Neuron (in vitro differentiated cells): ENCODE measurements around the gene S100B.

Experiments used
- H2AFZ ChIP-seq: one replicate; pipeline ENCODE4 v1.6.1; 2013; ENCODE audit warnings: low read depth, mild to moderate bottlenecking, inconsistent platforms, low read length, moderate library complexity
- H3K27me3 ChIP-seq: one replicate; pipeline ENCODE4 v1.6.1; 2013; ENCODE audit warnings: low read length; ENCODE audit not compliant: insufficient read depth
- H3K36me3 ChIP-seq: one replicate; pipeline ENCODE4 v1.6.1; 2013; ENCODE audit warnings: low read length; ENCODE audit not compliant: insufficient read depth
- H3K4me1 ChIP-seq: one replicate; pipeline ENCODE4 v1.6.1; 2013; ENCODE audit warnings: low read length; ENCODE audit not compliant: insufficient read depth
- H3K4me3 ChIP-seq: 2 replicates; pipeline ENCODE4 v1.5.1; 2013; ENCODE audit warnings: mild to moderate bottlenecking, low read length, moderate library complexity
- H3K9me3 ChIP-seq: one replicate; pipeline ENCODE4 v1.6.1; 2013; ENCODE audit warnings: low read length

Gene S100B

DNA sequence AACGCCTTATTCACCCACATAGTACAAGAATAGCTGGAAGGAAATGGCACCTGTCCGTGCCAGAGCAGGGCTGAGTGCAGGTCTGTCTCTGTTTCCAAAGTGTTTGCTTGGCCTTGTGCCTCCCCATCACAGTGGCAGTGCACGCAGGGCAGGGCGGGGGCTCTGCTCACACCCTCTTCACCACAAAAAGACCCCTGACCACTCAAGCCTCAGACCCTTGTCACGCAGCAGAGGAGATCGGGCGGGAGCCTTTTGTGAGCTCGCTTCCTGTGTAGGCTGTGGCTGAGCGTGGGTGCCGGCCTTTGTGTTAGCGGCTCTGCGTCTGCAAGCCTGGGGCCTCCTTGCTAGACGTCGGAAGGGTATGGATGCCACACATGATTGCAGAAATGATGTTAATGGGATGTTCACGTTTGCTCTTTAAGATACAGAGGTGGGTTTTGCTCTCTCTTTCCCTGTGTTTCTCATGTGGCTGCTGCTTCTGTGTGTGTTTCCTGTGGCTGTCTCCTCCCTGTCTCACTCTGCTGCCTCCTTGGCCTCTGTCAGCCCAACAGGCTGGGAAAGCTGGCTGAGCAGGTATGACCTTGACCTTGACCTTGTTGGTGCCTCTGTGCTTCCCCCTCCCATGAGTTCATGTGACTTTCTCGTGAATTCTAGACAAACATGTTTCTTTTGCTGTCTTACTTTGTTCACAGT lies 45.4 kb downstream of the S100B start:
- peaks cover 8% of the 10 kb centered on the region for H3K4me1 ChIP-seq
- H3K27me3 ChIP-seq, result no peaks in the 10 kb centered on the region
- no peaks in the 10 kb centered on the region for H3K9me3 ChIP-seq
- H2AFZ ChIP-seq, result no peak overlapping the region
- H3K4me3 ChIP-seq, result no peak overlapping the region
- peaks cover 85% of the 10 kb centered on the region for H3K36me3 ChIP-seq

DNA sequence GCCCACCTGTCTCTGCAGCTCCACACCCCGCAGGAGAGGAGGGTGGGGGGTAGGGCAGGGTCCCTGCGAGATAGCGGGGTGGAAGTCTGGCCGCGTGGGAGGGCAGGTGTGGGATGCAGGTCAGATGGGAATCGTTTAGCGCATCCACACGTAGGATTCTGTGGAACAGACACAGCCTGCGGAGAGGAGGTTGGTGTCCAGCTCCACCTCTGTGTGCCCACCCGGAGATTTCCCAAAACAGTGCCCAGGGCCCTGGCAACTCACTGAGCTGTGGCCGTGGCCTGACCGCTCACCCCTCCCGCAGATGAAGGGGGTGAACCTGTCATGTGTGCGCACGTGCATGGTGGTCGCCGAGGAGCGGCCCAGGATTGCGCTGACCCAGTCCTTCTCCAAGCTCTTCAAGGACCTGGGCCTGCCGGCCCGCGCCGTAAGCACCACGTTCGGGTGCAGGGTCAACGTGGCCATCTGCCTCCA lies 46.9 kb downstream of the S100B start:
- Histone ChIP-seq H3K27me3 (no peaks in the 10 kb centered on the region), H3K4me1 (peaks cover 8% of the 10 kb centered on the region), H3K9me3 (no peaks in the 10 kb centered on the region), H2AFZ (no peak overlapping the region), H3K36me3 (peaks cover 85% of the 10 kb centered on the region), H3K4me3 (no peak overlapping the region)

DNA sequence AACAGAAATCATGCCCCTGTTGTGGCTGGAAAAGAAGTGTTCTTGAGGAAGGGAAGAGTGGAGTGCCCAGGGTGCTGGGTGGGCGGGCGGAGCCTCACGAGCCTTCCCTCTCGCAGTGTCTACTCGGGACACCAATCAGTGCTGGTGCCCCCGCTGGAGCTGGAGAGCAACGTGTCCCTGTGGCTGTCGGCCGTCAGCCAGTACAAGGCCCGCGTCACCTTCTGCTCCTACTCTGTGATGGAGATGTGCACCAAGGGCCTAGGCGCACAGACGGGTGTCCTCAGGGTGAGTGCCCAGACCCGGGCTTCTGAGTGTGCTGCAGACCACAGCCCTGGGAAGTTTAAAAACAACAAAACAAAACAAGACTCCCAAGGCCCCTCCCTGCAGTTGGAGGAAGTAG lies 47.4 kb downstream of the S100B start:
- Histone ChIP-seq H3K36me3 (peaks cover 84% of the 10 kb centered on the region), H3K9me3 (no peaks in the 10 kb centered on the region), H3K4me1 (peaks cover 8% of the 10 kb centered on the region), H3K27me3 (no peaks in the 10 kb centered on the region), H3K4me3 (no peak overlapping the region), H2AFZ (no peak overlapping the region)

DNA sequence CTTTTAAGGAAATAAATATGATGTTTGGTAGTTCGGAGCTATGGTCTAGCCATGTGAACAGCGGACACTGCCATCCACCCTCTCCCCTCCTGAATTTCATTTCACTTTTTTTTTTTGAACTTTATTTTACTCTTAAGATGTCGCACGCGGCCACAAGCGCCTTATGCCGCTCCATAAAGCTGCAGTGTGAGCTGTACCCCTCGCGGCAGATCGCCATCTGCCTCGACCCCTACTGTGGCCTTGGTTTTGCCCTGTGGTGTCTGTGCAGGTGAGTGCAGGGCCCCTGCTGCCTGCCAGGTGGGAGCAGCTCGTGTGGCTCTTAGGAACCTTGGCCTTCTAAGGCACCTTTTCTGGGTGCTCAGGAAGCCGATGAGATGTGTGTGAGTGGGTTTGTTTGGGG lies 48.1 kb downstream of the S100B start:
- Histone ChIP-seq H3K4me1 (peaks cover 8% of the 10 kb centered on the region), H3K27me3 (no peaks in the 10 kb centered on the region), H3K9me3 (no peaks in the 10 kb centered on the region), H3K4me3 (no peak overlapping the region), H2AFZ (no peak overlapping the region), H3K36me3 (peaks cover 84% of the 10 kb centered on the region)

DNA sequence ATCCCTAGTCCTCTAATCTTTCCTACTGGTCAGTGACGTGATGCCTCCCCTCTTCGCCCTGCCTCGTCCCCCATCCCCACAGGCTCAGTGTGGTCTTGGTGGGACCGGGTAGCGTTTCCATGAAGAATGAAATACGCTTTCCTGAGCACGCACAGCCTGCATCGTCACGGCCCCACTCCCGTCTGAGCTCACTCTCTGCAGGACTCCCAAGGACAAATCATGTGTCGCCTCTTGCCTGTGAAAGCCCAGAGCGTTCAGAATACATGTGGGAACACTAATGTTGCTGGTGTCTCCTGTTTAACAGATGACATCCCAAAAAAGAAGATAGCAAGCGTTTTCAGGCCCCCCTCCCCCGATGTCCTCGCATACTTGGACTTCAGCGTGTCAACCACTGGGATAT lies 49.2 kb downstream of the S100B start:
- peaks cover 8% of the 10 kb centered on the region for H3K4me1 ChIP-seq
- no peak overlapping the region for H2AFZ ChIP-seq
- H3K27me3 ChIP-seq, result no peaks in the 10 kb centered on the region
- H3K36me3 ChIP-seq, result peaks cover 82% of the 10 kb centered on the region
- no peaks in the 10 kb centered on the region for H3K9me3 ChIP-seq
- H3K4me3 ChIP-seq, result no peak overlapping the region

DNA sequence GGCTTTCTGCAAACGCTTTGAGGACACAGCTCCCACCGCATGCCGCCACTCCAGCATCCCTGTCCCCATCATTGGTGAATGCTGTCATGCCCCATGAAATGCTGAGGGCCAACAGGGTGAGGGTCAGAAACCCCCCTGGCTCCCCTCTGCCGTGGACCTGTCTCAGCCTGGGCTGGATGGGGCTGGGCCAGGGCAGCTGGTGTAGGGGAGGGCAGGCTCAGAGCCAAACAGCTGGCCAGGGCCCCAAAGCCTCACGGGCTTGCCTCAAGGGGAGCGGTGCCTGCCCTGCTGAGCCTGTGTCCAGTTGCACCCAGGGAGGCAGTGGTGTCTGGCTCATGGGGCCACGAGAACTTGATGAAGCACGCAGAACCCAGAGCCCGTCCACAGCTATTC lies 49.7 kb downstream of the S100B start:
- H2AFZ ChIP-seq, result no peak overlapping the region
- H3K4me1 ChIP-seq, result peaks cover 8% of the 10 kb centered on the region
- H3K27me3 ChIP-seq, result no peaks in the 10 kb centered on the region
- H3K4me3 ChIP-seq, result no peak overlapping the region
- no peaks in the 10 kb centered on the region for H3K9me3 ChIP-seq
- H3K36me3 ChIP-seq, result peaks cover 84% of the 10 kb centered on the region

DNA sequence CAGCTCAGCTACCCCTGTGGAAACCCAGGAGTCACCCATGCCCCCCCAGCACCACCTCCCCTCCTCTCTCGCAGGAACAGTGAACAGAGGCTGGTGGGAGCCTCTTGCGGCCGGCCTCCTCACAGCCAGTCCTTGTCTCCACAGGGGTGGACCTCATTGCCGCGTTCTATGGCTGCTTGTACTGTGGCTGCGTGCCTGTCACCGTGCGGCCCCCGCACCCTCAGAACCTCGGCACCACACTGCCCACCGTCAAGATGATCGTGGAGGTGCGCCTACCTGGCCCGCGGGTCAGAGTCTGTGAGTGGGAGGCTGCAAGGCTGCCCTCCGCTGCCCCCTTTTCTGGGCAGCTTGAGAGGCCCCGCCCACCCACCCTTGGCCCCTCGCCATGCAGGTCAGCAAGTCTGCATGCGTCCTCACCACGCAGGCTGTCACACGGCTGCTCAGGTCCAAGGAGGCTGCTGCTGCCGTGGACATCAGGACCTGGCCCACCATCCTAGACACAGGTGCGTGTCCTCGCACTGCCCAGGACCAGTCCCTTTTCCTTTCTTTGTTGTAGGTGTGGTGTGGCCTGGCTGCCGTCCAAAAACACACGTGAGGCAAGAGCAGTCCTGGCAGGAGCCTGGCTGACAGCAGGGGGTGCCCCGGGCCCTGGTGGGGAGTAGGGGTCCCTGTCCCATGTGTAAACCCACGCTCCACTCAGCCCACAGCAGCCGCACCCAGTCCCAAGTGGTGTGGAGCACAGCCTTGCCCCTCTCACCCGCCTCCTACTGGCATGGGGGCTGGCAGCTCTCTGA lies 50.3 kb downstream of the S100B start:
- peaks cover 83% of the 10 kb centered on the region for H3K36me3 ChIP-seq
- no peak overlapping the region for H3K4me3 ChIP-seq
- no peaks in the 10 kb centered on the region for H3K27me3 ChIP-seq
- no peak overlapping the region for H2AFZ ChIP-seq
- peaks cover 6% of the 10 kb centered on the region for H3K4me1 ChIP-seq
- no peaks in the 10 kb centered on the region for H3K9me3 ChIP-seq

DNA sequence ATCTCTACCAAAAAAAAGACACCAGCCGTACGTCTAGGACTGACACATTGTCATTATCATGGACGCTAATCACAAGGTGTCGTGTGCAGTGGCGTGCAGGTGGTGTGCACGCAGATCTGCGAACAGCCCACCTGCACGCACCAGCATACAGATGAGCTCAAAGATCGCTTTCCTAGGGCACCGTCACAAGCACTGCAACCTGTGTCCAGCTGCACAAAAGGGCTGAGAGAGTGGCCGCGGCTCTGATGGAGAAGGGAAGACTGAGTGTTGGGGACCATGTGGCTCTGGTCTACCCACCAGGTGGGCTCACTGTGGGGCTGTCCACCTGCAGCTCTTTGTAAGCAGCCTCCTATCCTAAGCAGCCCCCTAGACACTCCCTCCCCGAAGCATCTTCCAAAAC lies 50.9 kb downstream of the S100B start:
- H3K36me3 ChIP-seq, result peaks cover 88% of the 10 kb centered on the region
- no peaks in the 10 kb centered on the region for H3K4me1 ChIP-seq

DNA sequence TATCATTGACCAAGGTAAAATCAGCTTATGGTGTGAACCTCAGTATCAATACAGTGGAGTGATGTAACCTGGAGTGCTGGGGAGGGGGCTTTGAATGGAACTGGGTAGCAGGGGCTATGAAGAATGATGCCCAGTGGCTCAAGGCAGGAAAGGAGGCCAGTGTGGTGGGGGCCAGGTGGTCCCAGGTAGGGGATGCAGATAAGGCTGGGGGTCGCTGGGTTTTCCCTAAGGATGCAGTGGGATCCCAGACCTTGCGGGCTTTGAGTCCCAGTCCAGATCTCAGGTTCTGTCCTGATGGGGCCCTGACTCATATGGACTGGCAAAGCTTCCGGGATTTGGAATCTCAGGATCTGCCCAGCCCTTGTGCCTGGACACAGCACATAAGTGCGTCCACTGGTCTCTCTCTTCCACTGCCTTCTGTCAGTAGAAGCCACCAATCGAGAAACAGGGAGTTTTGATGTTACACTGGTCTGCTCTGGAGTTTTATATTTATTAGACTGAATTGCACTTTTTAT lies 52.0 kb downstream of the S100B start:
- no peak overlapping the region for H2AFZ ChIP-seq
- no peaks in the 10 kb centered on the region for H3K27me3 ChIP-seq
- H3K36me3 ChIP-seq, result peaks cover 90% of the 10 kb centered on the region
- no peaks in the 10 kb centered on the region for H3K4me1 ChIP-seq
- H3K4me3 ChIP-seq, result no peak overlapping the region
- peaks cover 7% of the 10 kb centered on the region for H3K9me3 ChIP-seq

More for the DNA sequence above, 50.9 kb downstream of the S100B start:
- no peak overlapping the region for H2AFZ ChIP-seq
- H3K4me3 ChIP-seq, result no peak overlapping the region
- H3K27me3 ChIP-seq, result no peaks in the 10 kb centered on the region
- no peaks in the 10 kb centered on the region for H3K9me3 ChIP-seq

DNA sequence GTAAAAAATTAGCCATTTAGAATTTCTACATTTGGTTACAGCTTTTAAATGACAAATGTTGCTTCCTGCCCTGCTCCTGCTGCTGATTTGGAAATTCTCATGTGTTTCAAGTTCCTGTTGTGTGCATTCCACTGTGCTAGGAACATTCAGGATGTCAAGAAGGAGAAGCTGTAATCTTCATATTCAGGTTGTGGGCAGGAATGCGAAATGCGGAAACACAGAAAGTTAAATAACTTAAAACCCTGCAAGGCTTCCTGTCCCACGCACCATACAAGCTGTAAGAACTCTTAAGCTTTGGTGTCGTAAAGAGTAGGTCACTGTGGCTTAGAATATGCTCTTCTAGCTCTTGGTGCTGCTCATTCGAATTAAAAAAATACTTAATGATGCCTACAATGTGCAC lies 52.6 kb downstream of the S100B start:
- Histone ChIP-seq H3K27me3 (no peaks in the 10 kb centered on the region), H2AFZ (no peak overlapping the region), H3K4me1 (no peaks in the 10 kb centered on the region), H3K9me3 (peaks cover 9% of the 10 kb centered on the region), H3K4me3 (no peak overlapping the region), H3K36me3 (peaks cover 89% of the 10 kb centered on the region)

DNA sequence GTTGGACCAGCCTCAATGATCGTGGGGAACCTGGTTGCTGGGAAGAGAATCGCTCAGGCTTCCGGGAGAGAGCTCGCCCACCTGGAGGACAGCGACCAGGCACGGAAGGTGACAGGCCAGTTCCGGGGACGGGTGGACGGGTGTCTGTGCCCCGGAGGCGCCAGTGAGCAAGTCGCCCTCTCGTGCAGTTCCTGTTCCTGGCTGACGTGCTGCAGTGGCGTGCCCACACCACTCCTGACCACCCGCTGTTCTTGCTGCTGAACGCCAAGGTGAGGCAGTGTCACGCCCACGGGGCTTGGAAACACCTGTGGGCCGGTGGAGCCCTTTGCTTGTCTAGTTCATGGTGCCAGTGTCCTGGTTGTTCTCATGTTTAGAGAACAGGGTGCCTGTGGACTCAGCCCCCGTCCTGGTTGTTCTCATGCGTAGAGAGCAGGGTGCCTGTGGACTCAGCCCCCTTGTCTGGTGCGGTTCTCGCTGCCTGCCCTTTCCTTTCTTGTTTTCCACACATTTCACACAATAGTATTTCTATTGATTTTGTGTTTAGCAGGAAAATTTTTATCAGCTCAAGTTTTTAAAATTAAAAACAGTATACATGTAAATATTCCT lies 53.1 kb downstream of the S100B start:
- H3K36me3 ChIP-seq, result peaks cover 89% of the 10 kb centered on the region
- H3K27me3 ChIP-seq, result no peaks in the 10 kb centered on the region
- H2AFZ ChIP-seq, result no peak overlapping the region
- H3K4me3 ChIP-seq, result no peak overlapping the region
- no peaks in the 10 kb centered on the region for H3K4me1 ChIP-seq
- H3K9me3 ChIP-seq, result peaks cover 9% of the 10 kb centered on the region

DNA sequence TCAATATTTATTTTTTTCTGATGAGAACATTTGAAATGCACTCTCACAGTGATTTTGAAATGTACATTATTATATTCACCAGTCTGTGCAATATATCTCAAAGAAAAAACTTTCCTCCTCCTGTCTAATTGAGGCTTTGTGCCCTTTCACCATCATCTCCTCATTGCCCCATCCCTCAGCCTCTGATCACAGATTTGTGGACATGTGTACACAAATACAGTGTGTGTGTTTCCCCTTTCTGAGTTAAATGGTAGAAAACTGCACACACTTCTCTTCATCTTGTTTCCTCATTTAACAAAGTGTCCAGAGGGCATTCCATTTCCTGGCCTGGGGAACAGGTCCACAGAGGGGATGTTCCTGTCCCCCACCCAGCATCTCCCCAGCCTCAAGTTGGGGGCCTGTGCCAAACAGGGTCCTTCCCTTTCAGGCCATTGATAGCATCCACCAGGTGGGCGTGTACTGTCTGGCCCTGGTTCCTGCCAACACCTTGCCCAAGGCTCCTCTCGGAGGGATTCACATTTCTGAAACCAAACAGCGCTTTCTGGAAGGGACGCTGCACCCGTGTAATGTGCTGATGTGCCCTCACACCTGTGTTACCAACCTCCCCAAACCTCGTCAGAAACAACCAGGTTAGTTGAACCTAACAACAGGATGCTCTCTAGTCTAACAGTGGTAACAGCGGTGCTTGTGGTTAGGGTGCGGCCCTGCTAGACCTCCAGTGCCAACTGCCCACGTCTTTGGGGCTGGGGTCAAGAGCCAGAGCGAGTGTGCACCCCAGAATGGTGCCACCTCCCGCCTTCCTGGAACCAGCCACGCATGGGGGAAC lies 54.6 kb downstream of the S100B start:
- peaks cover 93% of the 10 kb centered on the region for H3K36me3 ChIP-seq

More for the DNA sequence above, 54.6 kb downstream of the S100B start:
- peaks cover 15% of the 10 kb centered on the region for H3K9me3 ChIP-seq
- no peaks in the 10 kb centered on the region for H3K27me3 ChIP-seq
- no peak overlapping the region for H3K4me3 ChIP-seq
- H3K4me1 ChIP-seq, result no peaks in the 10 kb centered on the region
- no peak overlapping the region for H2AFZ ChIP-seq
